ENCODE data around the gene SEPTIN5.

DNA sequence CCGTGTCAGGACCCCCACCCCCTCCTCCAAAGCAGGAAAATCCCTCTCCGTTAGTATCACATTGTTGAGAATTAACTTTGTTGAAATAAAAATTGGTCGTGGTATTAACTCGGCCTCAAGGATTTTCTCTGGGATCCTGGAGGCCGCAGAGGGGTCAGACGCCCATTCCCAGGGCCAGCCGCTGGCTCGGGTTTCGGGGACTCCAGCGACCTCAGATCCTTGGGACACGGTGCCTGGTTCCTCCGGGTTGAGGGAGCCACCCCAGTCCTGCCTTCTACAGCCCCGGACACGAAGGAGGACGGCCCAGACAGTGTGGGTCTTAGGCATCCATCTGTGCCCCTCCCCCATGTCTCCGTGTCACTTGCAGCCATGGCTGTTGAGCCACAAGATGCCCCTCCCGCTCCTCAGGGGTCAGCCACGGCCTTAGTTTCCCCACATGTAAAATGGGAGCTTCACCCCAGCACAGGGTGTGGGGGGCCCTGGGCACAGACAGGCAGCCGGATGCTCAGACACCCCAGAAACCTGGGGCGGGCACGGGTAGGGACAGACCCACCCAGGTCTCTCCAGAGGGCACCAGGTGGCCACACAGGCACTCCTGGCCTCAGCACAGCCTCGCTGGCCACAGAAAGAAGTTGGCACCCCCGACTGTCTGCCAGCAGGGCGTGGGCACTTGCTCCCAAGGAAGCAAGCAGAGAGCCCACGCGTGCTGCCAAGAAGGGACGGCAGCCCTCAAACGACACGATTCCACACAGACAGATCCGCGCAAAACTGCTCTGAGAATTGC lies 24.6 kb downstream of the SEPTIN5 start:
- TF ChIP-seq, protein P1, sequence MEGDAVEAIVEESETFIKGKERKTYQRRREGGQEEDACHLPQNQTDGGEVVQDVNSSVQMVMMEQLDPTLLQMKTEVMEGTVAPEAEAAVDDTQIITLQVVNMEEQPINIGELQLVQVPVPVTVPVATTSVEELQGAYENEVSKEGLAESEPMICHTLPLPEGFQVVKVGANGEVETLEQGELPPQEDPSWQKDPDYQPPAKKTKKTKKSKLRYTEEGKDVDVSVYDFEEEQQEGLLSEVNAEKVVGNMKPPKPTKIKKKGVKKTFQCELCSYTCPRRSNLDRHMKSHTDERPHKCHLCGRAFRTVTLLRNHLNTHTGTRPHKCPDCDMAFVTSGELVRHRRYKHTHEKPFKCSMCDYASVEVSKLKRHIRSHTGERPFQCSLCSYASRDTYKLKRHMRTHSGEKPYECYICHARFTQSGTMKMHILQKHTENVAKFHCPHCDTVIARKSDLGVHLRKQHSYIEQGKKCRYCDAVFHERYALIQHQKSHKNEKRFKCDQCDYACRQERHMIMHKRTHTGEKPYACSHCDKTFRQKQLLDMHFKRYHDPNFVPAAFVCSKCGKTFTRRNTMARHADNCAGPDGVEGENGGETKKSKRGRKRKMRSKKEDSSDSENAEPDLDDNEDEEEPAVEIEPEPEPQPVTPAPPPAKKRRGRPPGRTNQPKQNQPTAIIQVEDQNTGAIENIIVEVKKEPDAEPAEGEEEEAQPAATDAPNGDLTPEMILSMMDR (conservative IDR thresholded peaks at IDR 0.05; ENCODE audit: low read depth, low read length): no peak
- TF ChIP-seq EZH2 (IDR thresholded peaks at IDR 0.05; ENCODE audit: borderline replicate concordance, low read depth, low read length, poor library complexity, severe bottlenecking): no peak

All from A673 (cell line).